DMS114 treated with DMSO at 0.1 percent for 48 hours (cell line): ENCODE results near the gene KLHL2.
A peak's percentile ranks its signal among the peaks of the same experiment; 100 is the strongest.
"Not testable (repeated sequence)": the region's sequence is repeated elsewhere in the genome, so short reads cannot be mapped to it uniquely, and the experiment has no call there.

Source experiments
- DNase-seq: peaks from one replicate; lab custom pipeline; 2025; ENCODE audit not compliant: unreplicated experiment; lab: John Stamatoyannopoulos, UW

Gene KLHL2, protein sequence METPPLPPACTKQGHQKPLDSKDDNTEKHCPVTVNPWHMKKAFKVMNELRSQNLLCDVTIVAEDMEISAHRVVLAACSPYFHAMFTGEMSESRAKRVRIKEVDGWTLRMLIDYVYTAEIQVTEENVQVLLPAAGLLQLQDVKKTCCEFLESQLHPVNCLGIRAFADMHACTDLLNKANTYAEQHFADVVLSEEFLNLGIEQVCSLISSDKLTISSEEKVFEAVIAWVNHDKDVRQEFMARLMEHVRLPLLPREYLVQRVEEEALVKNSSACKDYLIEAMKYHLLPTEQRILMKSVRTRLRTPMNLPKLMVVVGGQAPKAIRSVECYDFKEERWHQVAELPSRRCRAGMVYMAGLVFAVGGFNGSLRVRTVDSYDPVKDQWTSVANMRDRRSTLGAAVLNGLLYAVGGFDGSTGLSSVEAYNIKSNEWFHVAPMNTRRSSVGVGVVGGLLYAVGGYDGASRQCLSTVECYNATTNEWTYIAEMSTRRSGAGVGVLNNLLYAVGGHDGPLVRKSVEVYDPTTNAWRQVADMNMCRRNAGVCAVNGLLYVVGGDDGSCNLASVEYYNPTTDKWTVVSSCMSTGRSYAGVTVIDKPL

GRCh38 chr4:165207431-165208220, at the start of gene KLHL2:
Gene KLHL2 (plus strand): TSS chr4:165207561. CDS start chr4:165207877, 316 bp downstream.
- peak; percentile 35 for DNase-seq

DNA sequence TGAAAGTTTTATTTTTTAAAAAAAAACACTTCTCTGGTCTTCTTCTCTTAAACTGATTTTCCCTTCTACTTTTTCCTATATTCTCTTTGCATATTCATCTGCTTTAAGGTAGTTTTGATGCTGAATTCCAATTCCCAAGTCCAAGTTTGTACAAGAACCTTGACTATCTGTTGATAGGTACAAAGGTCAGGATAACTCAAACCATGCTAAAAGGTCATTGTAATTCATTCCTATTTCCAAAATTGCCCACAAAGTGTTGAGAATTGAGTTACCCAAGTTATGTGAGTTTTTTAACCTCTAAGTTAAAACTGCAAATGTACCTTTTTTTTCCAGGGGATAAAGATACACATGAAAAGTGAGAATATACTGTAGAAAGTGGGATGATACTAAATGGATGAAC, 48.6 kb upstream of the KLHL2 start:
- no peak for DNase-seq

DNA sequence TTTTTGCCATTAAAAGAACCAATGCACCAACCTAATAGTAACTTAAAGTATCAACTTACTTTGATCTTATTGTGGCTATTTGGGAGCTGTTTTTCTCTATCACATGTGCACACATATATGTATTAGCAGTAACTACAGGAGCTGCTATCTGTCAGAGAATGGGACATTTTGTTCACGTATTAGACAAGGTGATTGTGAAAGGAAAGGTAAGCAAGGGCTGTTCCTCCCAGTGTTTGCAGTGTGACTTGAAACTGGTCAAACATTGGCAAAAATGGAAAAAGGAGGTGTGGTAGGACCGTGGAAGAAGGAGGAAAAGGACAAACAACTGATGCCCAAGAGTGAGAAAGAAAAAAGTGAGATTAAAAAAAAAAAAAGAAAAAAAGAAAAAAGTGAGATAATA, 43.1 kb upstream of the KLHL2 start:
- DNase-seq = no peak

GRCh38 chr4:165166872-165167271, 40.5 kb upstream of the KLHL2 start:
- DNase-seq = not testable (repeated sequence)

GRCh38 chr4:165167650-165168049, 39.7 kb upstream of the KLHL2 start:
- DNase-seq = no peak

- DNase-seq = no peak
These were observed 36.5 kb upstream of the KLHL2 start for GRCh38 chr4:165170819-165171218.

DNA sequence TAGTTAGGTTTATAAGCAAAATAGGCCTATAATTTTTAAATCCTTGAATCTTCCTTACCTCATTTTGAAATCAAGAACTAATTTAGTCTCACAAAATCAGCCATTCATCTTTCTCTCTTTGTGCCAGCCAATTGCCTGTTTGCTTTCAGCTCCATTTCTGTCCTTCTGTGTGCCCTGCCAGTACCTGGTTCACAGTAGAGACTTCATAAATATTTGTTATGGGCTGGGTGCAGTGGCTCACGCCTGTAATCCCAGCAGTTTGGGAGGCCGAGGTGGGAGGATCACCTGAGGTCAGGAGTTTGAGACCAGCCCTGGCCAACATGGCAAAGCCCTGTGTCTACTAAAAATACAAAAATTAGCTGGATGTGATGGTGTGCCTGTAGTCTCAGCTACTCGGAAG, 31.9 kb upstream of the KLHL2 start:
- DNase-seq = not testable (repeated sequence)

GRCh38 chr4:165175879-165176278, 31.5 kb upstream of the KLHL2 start:
- no peak for DNase-seq

- DNase-seq = no peak
These were observed 29.4 kb upstream of the KLHL2 start for GRCh38 chr4:165177725-165178666.

DNA sequence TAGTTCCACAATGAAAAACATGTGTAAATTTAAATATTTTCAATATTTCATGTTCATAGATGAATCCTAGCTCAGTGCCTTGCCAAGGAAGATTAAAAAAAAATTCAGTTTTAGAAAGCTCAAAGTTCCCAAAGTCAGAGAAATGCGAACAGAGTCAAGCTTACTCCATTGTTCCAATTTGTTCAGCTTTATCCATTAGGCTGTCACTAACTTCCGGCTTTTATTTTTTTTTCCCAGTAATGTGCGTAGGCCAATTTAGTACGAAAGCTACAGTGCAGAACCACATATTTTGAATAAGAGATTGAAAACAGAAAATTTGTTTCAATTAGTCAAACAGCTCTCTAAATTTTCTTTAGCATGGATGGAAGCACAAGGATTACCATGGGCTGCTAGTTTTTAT, 23.1 kb upstream of the KLHL2 start:
- no peak for DNase-seq

GRCh38 chr4:165184998-165185397, 22.4 kb upstream of the KLHL2 start:
- DNase-seq = not testable (repeated sequence)

- DNase-seq = no peak
These were observed 21.9 kb upstream of the KLHL2 start for GRCh38 chr4:165185448-165185847.

- no peak for DNase-seq
These were observed 16.6 kb upstream of the KLHL2 start for GRCh38 chr4:165190591-165191347.

DNA sequence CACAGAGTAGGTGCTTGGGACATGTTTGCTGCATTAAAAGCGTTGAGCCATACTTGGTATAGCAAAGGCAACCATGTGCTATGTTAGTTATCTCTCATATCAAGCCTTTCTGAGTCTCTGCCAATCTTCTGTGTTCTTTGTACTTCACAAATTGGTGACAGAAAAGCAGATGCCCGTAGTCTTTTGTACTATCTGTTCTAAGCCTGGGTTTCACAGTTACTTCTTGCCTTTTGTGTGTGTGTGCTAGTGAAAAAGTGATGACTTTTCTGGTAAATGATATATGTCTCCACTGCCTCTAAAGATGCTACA, 16.1 kb upstream of the KLHL2 start:
- no peak for DNase-seq

- DNase-seq = no peak
These were observed 15.4 kb upstream of the KLHL2 start for GRCh38 chr4:165191814-165192499.

GRCh38 chr4:165192500-165192898, 14.9 kb upstream of the KLHL2 start:
- DNase-seq = no peak

DNA sequence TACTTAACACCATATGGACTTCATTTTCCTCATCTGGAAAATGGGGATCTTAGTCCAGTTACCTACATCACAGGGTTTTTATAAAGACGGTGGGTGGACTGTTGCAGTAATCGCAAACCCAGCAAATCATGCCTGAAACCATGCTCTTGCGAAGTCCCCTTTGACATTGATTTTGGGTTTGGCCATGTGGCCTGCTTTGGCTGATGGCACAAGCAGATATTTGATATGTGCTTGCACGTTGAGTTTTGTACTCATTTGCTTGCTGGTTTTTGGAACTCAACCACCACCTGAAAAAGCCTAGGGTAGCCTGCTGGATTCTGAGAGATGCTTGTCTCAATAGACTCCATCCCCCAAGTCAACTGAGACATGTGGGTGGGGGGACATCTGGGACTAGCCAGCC, 14.4 kb upstream of the KLHL2 start:
- DNase-seq = no peak

DNA sequence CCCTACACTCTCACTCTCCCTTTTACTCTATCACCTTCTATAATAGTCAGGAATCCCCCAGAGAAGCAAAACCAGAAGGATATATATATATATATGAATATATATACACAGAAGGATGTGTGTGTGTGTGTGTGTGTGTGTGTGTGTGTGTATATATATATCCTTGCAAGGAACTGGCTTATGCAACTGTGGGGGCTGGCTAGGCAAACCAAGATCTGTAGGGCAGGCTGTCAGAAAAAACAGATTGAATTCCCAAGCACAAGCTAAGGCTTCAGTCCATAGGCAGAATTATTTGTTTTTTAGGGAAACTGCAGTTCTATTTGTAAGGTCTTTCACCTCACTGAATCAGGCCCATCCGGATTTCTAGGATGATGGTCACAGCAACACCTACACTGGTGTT, 13.0 kb upstream of the KLHL2 start:
- no peak for DNase-seq

DNA sequence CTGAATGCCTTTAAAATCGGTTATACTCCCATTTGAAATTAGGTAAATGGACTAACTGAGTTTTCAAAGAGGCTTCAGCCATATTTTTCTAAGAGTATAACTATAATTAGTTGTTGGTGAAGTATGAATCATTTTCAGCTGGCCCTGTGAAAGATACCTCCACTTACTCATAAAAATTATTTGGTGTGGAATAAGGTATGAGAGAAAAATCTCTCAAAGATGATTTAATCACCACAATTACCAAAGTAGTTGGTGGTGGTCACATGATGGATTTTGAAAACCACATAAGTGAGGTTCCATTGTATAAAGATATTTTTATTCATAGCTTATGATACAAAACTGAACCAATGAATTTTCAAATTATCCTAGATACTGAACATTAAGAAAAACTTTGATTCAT, 9.0 kb upstream of the KLHL2 start:
- DNase-seq = no peak

GRCh38 chr4:165199286-165199685, 8.1 kb upstream of the KLHL2 start:
- DNase-seq = no peak
